Large intestine (tissue), 3 donors: ENCODE measurements around the gene TTYH2. TPM values are rescaled to one million over a fixed set of nuclear protein-coding genes. Genes with fewer than 3 reads are reported as not detected.

Experiments used
- DNase-seq, 2 donors: peaks; one replicate each; pipeline versions ENCODE4 v3.0.0 to v3.0.0-alpha.2; 2013
- H3K27ac ChIP-seq: one replicate; pipeline ENCODE4 v1.5.1; 2013; ENCODE audit warnings: low read length
- H3K27me3 ChIP-seq: 2 replicates; pipeline ENCODE4 v1.6.1; 2013; ENCODE audit warnings: low read length; ENCODE audit not compliant: control insufficient read depth, insufficient read depth
- H3K36me3 ChIP-seq: 2 replicates; pipeline ENCODE4 v1.6.1; 2013; ENCODE audit warnings: low read length; ENCODE audit not compliant: control insufficient read depth, insufficient read depth
- H3K4me1 ChIP-seq: one replicate; pipeline ENCODE4 v1.6.1; 2013; ENCODE audit warnings: low read length; ENCODE audit not compliant: control insufficient read depth, insufficient read depth
- H3K4me3 ChIP-seq: one replicate; pipeline ENCODE4 v1.5.1; 2013; ENCODE audit warnings: low read length
- H3K9me3 ChIP-seq: one replicate; pipeline ENCODE4 v1.6.1; 2013; ENCODE audit warnings: mild to moderate bottlenecking, low read depth, low read length, moderate library complexity; ENCODE audit not compliant: control insufficient read depth
- WGBS: methylation state at CpG from one replicate; pipeline ENCODE4 v1.1.5; 2013; ENCODE audit warnings: low lambda C conversion rate; ENCODE audit not compliant: insufficient coverage; 5-methylcytosine and 5-hydroxymethylcytosine counted together
- polyA plus RNA-seq: library from polyadenylated mRNA; unstranded; fragments of 120-200 nt; gene quantifications from one replicate; pipeline ENCODE4 v1.2.1, GENCODE V29; 2013

Gene TTYH2
- polyA plus RNA-seq, 1 donor: 60.8 TPM

DNA sequence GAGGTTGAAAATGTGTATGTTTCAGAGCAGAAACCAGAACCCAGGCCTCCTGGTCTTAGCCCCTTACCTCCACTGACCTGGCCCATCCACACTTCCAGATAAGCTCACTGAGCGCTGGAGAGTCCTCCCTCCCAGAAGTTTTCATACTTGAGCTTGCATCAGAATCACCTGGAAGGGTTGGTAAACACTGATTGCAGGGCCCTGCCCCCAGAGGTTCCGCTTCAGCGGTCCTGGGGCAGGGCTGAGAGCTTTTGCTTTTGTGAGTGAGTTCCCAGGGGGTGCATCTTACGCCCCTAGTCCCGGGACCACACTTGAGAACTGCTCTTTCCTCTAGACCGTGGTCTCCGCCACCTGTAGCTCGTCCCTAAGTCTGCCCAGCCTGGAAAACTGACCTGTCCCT is 20.6 kb downstream of the TTYH2 start:
- WGBS: no CpG with 5 or more reads among the region's 8 CpGs
- Histone ChIP-seq H3K4me3 (no peak overlapping the region), H3K36me3 (peaks cover 54% of the 10 kb centered on the region), H3K4me1 (no peaks in the 10 kb centered on the region), H3K9me3 (no peaks in the 10 kb centered on the region), H3K27me3 (no peaks in the 10 kb centered on the region), H3K27ac (no peak overlapping the region)
- no peak for DNase-seq

DNA sequence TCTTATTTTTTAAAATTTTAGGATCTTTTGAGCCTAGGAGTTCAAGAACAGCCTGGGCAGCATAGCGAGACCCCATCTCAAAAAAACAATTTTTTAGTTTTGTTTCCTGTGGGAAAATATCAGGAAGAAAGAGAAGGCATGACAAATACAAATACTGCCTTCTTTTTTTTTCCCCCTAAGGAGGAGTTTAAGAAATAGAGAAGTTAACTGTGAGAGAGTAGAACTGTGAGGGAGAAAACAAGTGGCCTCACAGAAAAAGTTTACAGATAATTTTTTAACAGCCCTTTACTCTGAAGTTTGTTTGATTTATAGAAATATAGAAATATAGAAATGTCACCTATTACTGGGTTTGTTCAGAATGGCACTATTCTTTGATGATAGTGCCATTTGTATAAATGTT is 21.1 kb downstream of the TTYH2 start:
- Histone ChIP-seq H3K27ac (no peak overlapping the region), H3K4me1 (no peaks in the 10 kb centered on the region)

DNA sequence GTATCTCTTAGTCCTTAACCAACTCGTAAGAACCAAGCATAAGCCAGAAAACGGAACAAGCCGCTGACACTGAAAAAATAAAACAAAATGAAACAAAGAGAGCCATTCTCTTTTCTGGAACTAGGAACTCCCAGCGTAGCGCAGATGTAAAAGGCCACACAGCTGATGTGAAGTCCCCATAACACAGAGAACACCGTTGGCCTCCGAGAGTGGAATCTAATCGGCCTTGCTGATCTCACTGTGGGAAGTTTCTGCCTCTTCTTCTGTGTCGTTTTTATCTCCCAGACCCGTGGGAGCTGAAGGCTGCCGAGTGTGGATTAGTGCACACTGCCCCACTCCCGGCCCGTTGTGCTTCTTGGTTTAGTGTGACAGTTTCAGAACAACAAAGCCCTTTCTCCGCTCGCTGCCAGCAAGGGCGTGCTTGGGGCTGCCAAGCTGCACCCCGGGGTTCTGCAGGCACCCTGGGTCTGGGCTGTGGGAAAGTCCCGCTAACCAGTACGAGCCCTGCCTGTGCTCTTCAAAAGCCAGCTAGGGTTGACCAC is 21.7 kb downstream of the TTYH2 start:
- Histone ChIP-seq H3K27me3 (no peaks in the 10 kb centered on the region), H3K36me3 (peaks cover 61% of the 10 kb centered on the region), H3K9me3 (no peaks in the 10 kb centered on the region), H3K4me1 (no peaks in the 10 kb centered on the region), H3K27ac (no peak overlapping the region), H3K4me3 (no peak overlapping the region)
- DNase-seq: no peak
- WGBS: 60% methylated on average over 1 of the region's 19 CpGs

More for the DNA sequence above, 21.1 kb downstream of the TTYH2 start:
- Histone ChIP-seq H3K4me3 (no peak overlapping the region), H3K27me3 (no peaks in the 10 kb centered on the region), H3K36me3 (peaks cover 59% of the 10 kb centered on the region), H3K9me3 (no peaks in the 10 kb centered on the region)
- no peak for DNase-seq
- WGBS: 83% methylated on average over 1 of the region's 1 CpG

DNA sequence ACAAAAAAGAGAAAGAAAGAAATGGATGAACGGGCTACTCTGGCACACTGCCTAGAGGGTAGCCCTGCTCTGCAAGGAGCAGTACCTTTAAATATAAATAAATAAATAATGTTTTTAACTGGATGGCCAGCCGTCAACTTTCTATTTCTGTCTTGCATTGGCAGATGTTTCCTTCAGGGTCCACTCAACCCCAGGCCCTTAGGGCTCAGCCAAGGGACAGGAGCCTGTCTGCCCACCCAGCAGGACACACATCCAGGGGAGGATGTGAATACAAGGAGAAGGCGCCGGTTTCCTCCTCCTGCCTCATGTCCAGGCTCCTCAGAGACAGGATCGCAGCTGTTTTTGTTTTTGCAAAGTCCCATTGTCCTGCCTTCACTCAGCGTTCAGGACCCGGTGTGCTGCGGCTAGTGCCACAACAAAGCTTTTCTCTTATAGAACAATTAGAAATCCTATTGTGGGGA is 22.6 kb downstream of the TTYH2 start:
- no peaks in the 10 kb centered on the region for H3K27me3 ChIP-seq
- WGBS: no CpG with 5 or more reads among the region's 8 CpGs
- H3K27ac ChIP-seq: no peak overlapping the region
- no peaks in the 10 kb centered on the region for H3K4me1 ChIP-seq
- no peak for DNase-seq
- no peaks in the 10 kb centered on the region for H3K9me3 ChIP-seq
- peaks cover 56% of the 10 kb centered on the region for H3K36me3 ChIP-seq
- H3K4me3 ChIP-seq: no peak overlapping the region

DNA sequence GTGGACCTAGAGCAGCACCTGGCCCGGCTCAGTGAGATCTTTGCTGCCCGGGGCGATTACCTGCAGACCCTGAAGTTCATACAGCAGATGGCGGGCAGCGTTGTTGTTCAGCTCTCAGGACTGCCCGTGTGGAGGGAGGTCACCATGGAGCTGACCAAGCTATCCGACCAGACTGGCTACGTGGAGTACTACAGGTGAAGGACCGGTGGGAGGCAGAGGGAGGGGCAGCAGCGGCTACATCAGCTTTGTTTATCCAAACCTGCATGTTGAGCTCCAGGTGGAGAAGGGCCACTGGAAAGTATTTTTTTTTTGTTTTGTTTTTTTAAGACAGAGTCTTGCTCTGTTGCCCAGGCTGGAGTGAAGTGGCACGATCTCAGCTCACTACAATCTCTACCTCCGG is 23.9 kb downstream of the TTYH2 start:
- DNase-seq: no peak
- H3K36me3 ChIP-seq: peaks cover 44% of the 10 kb centered on the region
- no peaks in the 10 kb centered on the region for H3K4me1 ChIP-seq
- no peak overlapping the region for H3K27ac ChIP-seq
- WGBS: 72% methylated on average over 2 of the region's 12 CpGs
- H3K4me3 ChIP-seq: no peak overlapping the region
- H3K27me3 ChIP-seq: no peaks in the 10 kb centered on the region
- H3K9me3 ChIP-seq: no peaks in the 10 kb centered on the region

DNA sequence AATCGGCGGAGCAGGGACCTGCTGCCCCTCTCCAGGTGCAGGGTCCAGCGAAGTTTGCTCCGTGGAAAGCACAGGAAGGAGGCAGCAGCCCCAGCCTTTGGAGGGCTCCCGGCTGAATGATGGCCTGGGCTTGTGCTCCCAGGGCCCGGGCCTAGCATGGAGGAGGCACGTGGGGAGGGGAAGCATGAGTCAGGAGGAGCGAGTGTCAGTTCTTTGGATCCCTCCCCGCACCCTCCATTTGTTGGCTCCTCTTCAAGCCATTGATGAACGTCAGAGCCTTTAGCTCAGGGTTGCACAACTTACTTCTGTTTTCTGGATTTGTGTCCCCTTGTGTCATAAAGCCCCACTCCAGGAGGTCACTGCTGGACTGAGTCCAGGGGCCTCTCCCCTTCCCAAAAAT is 25.8 kb downstream of the TTYH2 start:
- Histone ChIP-seq H3K27me3 (no peaks in the 10 kb centered on the region), H3K36me3 (peaks cover 45% of the 10 kb centered on the region), H3K9me3 (no peaks in the 10 kb centered on the region), H3K4me1 (no peaks in the 10 kb centered on the region), H3K4me3 (no peak overlapping the region), H3K27ac (no peak overlapping the region)
- WGBS: no CpG with 5 or more reads among the region's 10 CpGs
- DNase-seq: no peak

DNA sequence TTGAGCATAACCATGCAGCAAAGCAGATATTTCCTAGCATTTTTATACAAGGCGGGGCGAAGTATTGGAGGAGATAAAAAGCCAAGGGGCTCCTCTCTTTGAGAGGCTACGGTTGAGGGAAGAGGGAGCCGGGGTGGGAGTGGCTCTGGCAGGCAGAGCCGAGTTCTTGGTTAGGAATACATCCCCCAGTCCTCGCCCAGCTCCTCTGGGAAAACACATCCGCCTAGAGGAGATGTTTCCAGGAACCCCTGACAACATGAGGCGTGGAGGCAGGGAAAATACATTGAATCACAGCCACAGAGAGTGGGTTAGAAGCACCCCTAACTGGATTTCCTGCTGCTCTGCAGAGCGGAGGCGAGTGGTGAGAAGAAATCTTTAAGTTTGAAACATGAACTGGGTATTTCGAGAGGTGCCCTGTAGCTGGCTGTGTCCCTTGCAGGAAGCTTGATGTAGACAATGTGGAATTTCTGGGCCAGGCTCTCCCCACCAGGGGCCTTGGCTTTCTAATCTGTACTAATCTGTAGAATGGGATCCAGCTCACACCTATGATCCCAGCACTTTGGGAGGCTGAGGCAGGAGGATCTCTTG is 27.3 kb downstream of the TTYH2 start:
- WGBS: no CpG with 5 or more reads among the region's 11 CpGs
- Histone ChIP-seq H3K27ac (no peak overlapping the region), H3K4me1 (peaks cover 3% of the 10 kb centered on the region), H3K36me3 (peaks cover 42% of the 10 kb centered on the region), H3K27me3 (no peaks in the 10 kb centered on the region), H3K4me3 (no peak overlapping the region), H3K9me3 (no peaks in the 10 kb centered on the region)
- peak; percentile 45 to 51 for DNase-seq

DNA sequence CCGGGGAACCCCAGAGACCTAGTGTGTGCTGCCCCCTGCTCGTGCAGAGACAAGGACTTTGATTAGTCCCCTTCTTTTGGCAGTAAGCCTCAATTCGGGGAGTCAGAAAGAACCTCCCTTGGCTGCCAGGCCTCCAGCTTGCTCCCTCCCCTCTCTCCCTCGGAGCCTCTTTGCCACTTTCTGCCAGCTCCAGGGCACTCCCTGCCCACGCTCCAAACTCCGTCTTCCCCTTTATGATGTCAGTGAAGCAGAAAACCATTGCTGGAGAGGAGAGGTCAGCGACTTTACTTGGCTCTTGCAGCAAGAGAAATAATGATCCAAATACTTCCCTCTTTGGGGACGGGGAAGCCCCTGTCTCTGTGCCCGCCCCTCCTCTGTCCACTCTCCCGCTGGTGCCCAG is 28.1 kb downstream of the TTYH2 start:
- peaks cover 41% of the 10 kb centered on the region for H3K36me3 ChIP-seq
- 80% methylated on average over 1 of the region's 10 CpGs for WGBS
- H3K9me3 ChIP-seq: no peaks in the 10 kb centered on the region
- no peak overlapping the region for H3K27ac ChIP-seq
- no peak for DNase-seq
- no peaks in the 10 kb centered on the region for H3K27me3 ChIP-seq
- H3K4me3 ChIP-seq: no peak overlapping the region
- H3K4me1 ChIP-seq: peaks cover 3% of the 10 kb centered on the region

DNA sequence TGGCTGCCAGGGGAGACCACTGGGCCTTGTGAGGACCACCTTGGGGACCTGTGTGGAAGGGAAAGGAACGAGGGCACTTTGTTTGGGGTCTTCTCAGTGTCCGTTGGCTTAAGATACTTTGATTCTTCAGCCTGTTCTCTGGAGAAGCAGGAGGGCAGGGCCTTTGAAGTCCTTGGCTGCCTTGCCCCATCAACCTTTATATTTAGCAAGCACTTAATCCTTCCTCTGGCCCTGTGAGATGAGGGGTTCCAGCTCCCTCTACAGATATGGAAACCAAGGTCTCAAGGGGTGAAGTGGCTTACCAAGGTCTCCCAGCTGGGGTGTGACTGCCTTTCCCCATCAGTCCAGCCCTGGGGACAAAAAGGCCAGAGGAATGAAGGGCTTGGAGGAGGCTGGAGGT is 28.5 kb downstream of the TTYH2 start:
- DNase-seq: no peak
- H3K27me3 ChIP-seq: no peaks in the 10 kb centered on the region
- WGBS: no CpG with 5 or more reads among the region's 2 CpGs
- no peak overlapping the region for H3K4me3 ChIP-seq
- H3K4me1 ChIP-seq: peaks cover 3% of the 10 kb centered on the region
- H3K27ac ChIP-seq: no peak overlapping the region
- H3K9me3 ChIP-seq: no peaks in the 10 kb centered on the region
- peaks cover 39% of the 10 kb centered on the region for H3K36me3 ChIP-seq

DNA sequence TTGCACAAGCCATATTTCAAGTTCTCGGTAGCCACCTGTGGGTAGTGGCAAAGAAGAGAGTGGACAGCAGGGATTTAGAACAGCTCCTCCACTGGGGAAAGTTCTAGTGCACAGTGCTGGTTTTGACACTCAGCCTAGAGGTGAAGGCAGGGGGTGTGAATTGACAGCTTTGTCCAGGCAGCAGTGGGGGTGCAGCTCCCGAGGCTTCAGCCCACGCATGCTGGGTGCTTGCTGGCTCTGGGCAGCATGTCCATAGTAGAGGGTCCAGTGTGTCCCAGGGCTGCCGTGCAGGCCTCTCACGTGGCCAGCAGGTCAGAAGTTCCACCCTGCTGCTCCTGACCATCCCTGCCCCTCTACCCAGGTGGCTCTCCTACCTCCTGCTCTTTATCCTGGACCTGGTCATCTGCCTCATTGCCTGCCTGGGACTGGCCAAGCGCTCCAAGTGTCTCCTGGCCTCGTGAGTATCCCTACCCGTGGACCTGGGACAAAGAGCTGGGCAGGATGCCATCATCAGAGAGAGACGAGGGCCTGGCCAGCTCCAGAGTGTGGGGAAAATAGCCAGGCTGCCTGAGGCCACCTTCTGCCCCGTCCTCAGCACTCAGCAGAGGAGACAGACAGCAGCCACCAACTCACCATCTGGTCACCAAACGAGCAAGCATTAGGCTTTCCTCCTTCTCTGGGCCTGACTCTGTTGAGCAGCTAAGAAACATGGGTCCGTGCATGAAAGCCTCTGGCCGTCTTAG is 29.8 kb downstream of the TTYH2 start:
- Histone ChIP-seq H3K27ac (no peak overlapping the region), H3K27me3 (no peaks in the 10 kb centered on the region), H3K4me1 (peaks cover 3% of the 10 kb centered on the region), H3K36me3 (peaks cover 31% of the 10 kb centered on the region), H3K4me3 (no peak overlapping the region), H3K9me3 (no peaks in the 10 kb centered on the region)
- DNase-seq: no peak
- WGBS: no CpG with 5 or more reads among the region's 13 CpGs
